Central memory CD8-positive, alpha-beta T cell (primary cell): Measurements from ENCODE around the gene BORCS6.
A peak's percentile ranks its signal among the peaks of the same experiment; 100 is the strongest.
"Not testable (repeated sequence)": the region's sequence is repeated elsewhere in the genome, so short reads cannot be mapped to it uniquely, and the experiment has no call there.

Experiments used
- ATAC-seq: fragments of 150-1000 bp; cut with Tn5 transposase; replicated peaks from 2 replicates; pipeline ENCODE4 v1.10.0; 2022; ENCODE audit warnings: mild to moderate bottlenecking, moderate FRiP score, moderate number of reproducible peaks; ENCODE audit not compliant: poor library complexity, severe bottlenecking; ENCODE audit errors: extremely low read depth
- DNase-seq, 2 donors: peaks; one replicate each; pipeline ENCODE4 v3.0.0; 2021; ENCODE audit warnings: low spot score in 2 of 2
- H3K27ac Mint-ChIP-seq: one replicate; pipeline ENCODE4 v1.8.0; 2022; ENCODE audit warnings: low read depth, mild to moderate bottlenecking, moderate library complexity, mixed read lengths
- H3K27me3 Mint-ChIP-seq: one replicate; pipeline ENCODE4 v1.8.0; 2022; ENCODE audit warnings: mixed read lengths
- H3K36me3 Mint-ChIP-seq: one replicate; pipeline ENCODE4 v1.8.0; 2022; ENCODE audit warnings: mild to moderate bottlenecking, moderate library complexity, mixed read lengths; ENCODE audit not compliant: insufficient read depth
- H3K4me1 Mint-ChIP-seq: one replicate; pipeline ENCODE4 v1.8.0; 2022; ENCODE audit warnings: mixed read lengths
- H3K4me3 Mint-ChIP-seq: one replicate; pipeline ENCODE4 v1.8.0; 2022; ENCODE audit warnings: mild to moderate bottlenecking, moderate library complexity, mixed read lengths
- H3K9me3 Mint-ChIP-seq: one replicate; pipeline ENCODE4 v1.8.0; 2022; ENCODE audit warnings: mixed read lengths

The BORCS6 gene

GRCh38 chr17:8176197-8176940 is 13.6 kb downstream of the BORCS6 start, which contains the start of gene TMEM107:
TSS of gene TMEM107 (minus strand) at chr17:8176380. CDS start at chr17:8176286, 94 bp downstream.
- Mint-ChIP-seq H3K4me3 (peak within 1 kb of the TSS; percentile 95), H3K9me3 (no peaks in the 10 kb centered on the region), H3K27ac (peak within 1 kb of the TSS; percentile 93), H3K4me1 (peaks cover 48% of the 10 kb centered on the region), H3K27me3 (no peaks in the 10 kb centered on the region), H3K36me3 (peaks cover 12% of the 10 kb centered on the region)
- DNase-seq = peak; percentile 68 to 80
- peak; percentile 38 for ATAC-seq

DNA sequence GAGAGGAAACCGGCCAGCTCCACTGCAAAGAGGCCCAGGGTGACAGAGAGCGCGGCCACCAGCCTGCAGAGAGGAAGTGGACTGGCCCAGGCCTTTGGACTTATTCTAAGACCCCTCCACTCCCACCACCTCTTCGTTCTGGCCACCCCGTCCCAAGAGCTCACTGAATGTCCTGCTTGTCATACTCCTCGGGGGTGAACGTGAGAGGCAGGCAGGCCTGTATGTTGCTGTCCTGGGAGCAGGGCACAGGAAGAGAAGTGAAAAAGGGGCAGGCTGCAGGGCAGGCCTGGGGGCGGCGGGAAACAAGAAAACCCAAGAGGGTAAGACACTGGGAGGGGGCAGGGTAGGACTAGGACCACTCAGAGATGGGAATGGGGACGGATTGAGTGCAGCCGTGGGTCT is 14.2 kb downstream of the BORCS6 start:
- DNase-seq = no peak
- Mint-ChIP-seq H3K4me1 (peaks cover 43% of the 10 kb centered on the region), H3K36me3 (peaks cover 12% of the 10 kb centered on the region), H3K27ac (peak overlapping the region; percentile 93), H3K9me3 (no peaks in the 10 kb centered on the region), H3K4me3 (peak overlapping the region; percentile 95), H3K27me3 (no peaks in the 10 kb centered on the region)
- no peak for ATAC-seq

GRCh38 chr17:8173871-8174322 is 16.1 kb downstream of the BORCS6 start:
- Mint-ChIP-seq H3K27me3 (no peaks in the 10 kb centered on the region), H3K27ac (peak overlapping the region; percentile 99), H3K36me3 (peaks cover 12% of the 10 kb centered on the region), H3K4me1 (peaks cover 42% of the 10 kb centered on the region), H3K4me3 (peak overlapping the region; percentile 81), H3K9me3 (no peaks in the 10 kb centered on the region)
- DNase-seq (no peak), ATAC-seq (no peak)

GRCh38 chr17:8173056-8173870 is 16.7 kb downstream of the BORCS6 start:
- H3K4me1 Mint-ChIP-seq = peaks cover 42% of the 10 kb centered on the region
- H3K4me3 Mint-ChIP-seq = peak overlapping the region; percentile 81
- H3K9me3 Mint-ChIP-seq = no peaks in the 10 kb centered on the region
- peak; percentile 59 to 87 for DNase-seq
- peak overlapping the region; percentile 99 for H3K27ac Mint-ChIP-seq
- H3K27me3 Mint-ChIP-seq = no peaks in the 10 kb centered on the region
- H3K36me3 Mint-ChIP-seq = peaks cover 12% of the 10 kb centered on the region
- peak; percentile 89 for ATAC-seq

DNA sequence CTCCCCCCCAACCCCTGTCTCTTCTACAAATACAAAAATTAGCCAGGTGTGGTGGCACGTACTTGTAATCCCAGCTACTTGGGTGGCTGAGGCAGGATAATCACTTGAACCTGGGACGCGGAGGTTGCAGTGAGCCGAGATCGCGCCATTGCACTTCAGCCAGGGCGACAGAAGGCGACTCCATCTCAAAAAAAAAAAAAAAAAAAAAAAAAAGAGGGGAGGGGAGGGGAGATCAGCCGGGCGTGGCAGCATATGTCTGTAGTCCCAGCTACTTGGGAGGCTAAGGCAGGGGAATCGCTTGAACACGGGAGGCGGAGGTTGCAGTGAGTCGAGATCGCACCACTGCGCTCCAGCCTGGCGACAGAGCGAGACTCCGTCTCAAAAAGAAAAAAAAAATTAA is 19.8 kb downstream of the BORCS6 start:
- H3K27ac Mint-ChIP-seq, H3K27me3 Mint-ChIP-seq, DNase-seq, H3K9me3 Mint-ChIP-seq, ATAC-seq, H3K4me3 Mint-ChIP-seq: not testable (repeated sequence)
- H3K4me1 Mint-ChIP-seq = peaks cover 32% of the 10 kb centered on the region
- peaks cover 11% of the 10 kb centered on the region for H3K36me3 Mint-ChIP-seq

- ATAC-seq = no peak
- DNase-seq = no peak
- Mint-ChIP-seq H3K27me3 (no peaks in the 10 kb centered on the region), H3K4me3 (no peak overlapping the region), H3K4me1 (peaks cover 29% of the 10 kb centered on the region), H3K36me3 (peaks cover 13% of the 10 kb centered on the region), H3K9me3 (no peaks in the 10 kb centered on the region), H3K27ac (no peak overlapping the region)
These were observed 22.5 kb downstream of the BORCS6 start for GRCh38 chr17:8167526-8167925.

- Mint-ChIP-seq H3K9me3 (no peaks in the 10 kb centered on the region), H3K4me3 (no peak overlapping the region), H3K27ac (no peak overlapping the region), H3K27me3 (no peaks in the 10 kb centered on the region), H3K4me1 (peaks cover 28% of the 10 kb centered on the region), H3K36me3 (peaks cover 17% of the 10 kb centered on the region)
- DNase-seq (no peak), ATAC-seq (no peak)
These were observed 23.2 kb downstream of the BORCS6 start for GRCh38 chr17:8166731-8167130.

DNA sequence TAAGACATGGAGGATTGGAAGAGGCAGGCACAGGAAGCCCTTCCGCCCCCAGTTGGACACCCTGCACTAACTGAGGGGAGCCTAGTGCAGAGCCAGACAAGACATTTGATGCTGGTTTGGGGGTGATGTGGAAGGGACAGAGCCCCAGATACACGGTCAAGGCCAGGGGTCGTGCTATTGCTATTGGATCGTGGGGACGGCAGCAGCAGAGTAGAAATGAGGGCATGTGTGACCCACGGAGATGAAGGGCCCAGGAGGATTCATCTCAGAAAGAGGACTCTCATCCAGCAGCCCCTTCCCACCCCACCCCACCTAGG is 25.2 kb downstream of the BORCS6 start:
- Mint-ChIP-seq H3K27ac (peak overlapping the region; percentile 97), H3K9me3 (no peaks in the 10 kb centered on the region)
- ATAC-seq = peak; percentile 17

DNA sequence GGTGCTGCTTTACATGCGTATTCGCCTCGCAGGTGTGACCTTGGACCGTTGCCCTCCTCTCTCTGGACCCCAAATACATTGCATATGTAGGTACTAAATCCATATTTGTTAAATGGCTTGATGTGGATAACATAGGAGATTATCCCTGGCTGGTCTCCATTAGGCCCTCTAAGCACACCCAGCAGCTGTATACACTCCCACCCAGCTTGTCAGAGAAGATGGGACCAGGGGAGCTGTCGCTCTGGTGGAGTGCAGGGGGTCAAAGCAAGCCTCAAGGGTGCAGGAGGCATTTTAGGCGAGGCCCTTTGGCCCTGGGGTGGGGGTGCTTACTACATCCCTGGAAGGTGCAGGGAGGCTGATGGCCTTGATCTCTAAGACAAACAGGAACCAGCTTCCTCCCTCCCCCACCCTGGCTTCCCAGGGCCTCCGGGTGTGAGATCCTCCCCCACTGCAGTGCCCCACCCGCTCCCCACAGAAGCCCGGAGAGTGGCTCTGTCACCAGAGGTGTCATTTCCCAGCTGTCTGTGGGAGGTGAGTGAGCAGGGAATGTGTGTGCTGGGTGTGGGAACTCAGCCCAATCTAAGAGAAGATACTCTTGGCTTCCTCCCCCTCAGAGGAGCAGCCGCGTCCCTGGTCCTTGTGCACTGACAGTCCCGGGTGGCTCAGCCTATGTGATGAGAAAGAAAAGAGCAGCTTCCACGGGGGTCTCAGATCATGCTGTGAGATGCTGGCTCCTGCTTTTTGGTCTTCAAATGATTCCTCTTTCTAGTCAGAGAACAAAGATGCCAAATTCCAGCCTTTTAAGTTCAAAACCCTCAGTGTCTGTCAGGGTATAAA is 25.8 kb downstream of the BORCS6 start:
- peak; percentile 69 for ATAC-seq
- H3K27me3 Mint-ChIP-seq = no peaks in the 10 kb centered on the region
- peaks cover 42% of the 10 kb centered on the region for H3K36me3 Mint-ChIP-seq
- H3K9me3 Mint-ChIP-seq = no peaks in the 10 kb centered on the region
- peak overlapping the region; percentile 88 for H3K4me3 Mint-ChIP-seq
- peak in 1 of 2 donors; percentile 80 for DNase-seq
- peaks cover 52% of the 10 kb centered on the region for H3K4me1 Mint-ChIP-seq
- H3K27ac Mint-ChIP-seq = peak overlapping the region; percentile 97

More for the DNA sequence above, 25.2 kb downstream of the BORCS6 start:
- no peak for DNase-seq
- Mint-ChIP-seq H3K4me3 (peak overlapping the region; percentile 88), H3K36me3 (peaks cover 37% of the 10 kb centered on the region), H3K27me3 (no peaks in the 10 kb centered on the region), H3K4me1 (peaks cover 47% of the 10 kb centered on the region)

GRCh38 chr17:8162997-8163977 is 26.7 kb downstream of the BORCS6 start:
- ATAC-seq (peak; percentile 4), DNase-seq (no peak)
- H3K4me1 Mint-ChIP-seq = peaks cover 58% of the 10 kb centered on the region
- peak overlapping the region; percentile 88 for H3K4me3 Mint-ChIP-seq
- no peaks in the 10 kb centered on the region for H3K9me3 Mint-ChIP-seq
- peaks cover 49% of the 10 kb centered on the region for H3K36me3 Mint-ChIP-seq
- H3K27ac Mint-ChIP-seq = peak overlapping the region; percentile 97
- H3K27me3 Mint-ChIP-seq = no peaks in the 10 kb centered on the region

DNA sequence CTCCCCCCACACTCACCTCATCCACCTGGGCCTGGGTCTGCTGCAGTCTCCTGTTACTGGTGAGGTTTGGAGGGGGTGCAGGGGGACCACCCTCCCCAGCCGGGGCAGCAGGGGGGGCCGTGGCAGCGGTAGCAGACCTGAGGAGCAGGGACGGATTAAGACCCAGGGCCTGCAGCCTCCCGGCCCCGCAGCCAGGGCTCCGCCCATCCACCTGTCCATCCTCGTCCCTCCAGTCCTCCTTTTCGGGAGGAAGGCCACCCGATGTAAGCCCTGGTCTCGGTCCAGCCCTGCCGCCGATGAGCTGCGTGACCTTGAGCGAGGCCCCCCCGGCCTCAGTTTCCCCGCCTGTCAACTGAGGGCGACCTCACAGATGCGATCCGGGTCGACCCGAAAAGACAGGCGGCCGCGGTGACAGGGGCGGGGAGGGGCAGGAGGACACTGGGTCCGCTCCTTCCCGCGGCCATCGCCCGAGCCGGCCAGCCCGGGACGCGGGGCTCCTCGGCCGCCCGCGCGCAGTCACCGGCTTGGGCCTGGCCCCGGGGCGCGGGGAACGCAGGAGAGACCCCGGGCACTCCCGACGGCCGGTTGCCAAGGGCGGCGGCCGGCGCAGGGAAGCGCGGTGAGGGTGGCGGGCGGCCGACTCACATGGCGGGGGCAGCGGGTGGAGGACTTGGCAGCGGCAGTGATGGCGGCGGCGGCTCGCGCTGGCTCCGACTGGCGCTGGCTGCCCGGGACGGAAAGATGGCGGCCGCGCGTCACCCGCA is 27.6 kb downstream of the BORCS6 start, which contains the start of gene VAMP2:
Gene VAMP2, minus strand, starts transcription at position 716 of the 764 bp plus-strand sequence. Its CDS starts 69 bp downstream, at position 647.
- Mint-ChIP-seq H3K27ac (peak within 1 kb of the TSS; percentile 97), H3K4me1 (peaks cover 58% of the 10 kb centered on the region), H3K4me3 (peak within 1 kb of the TSS; percentile 88), H3K9me3 (no peaks in the 10 kb centered on the region), H3K36me3 (peaks cover 53% of the 10 kb centered on the region), H3K27me3 (no peaks in the 10 kb centered on the region)
- ATAC-seq (peak; percentile 52), DNase-seq (peak; percentile 72 to 81)
